GM04504 (cell line): ENCODE measurements around the gene GOLGA6D.
"Not testable (repeated sequence)": the region's sequence is repeated elsewhere in the genome, so short reads cannot be mapped to it uniquely, and the experiment has no call there.

Experiments
- DNase-seq: peaks from one replicate; pipeline ENCODE4 v3.0.0-alpha.2; 2012; ENCODE audit warnings: low read depth

Gene GOLGA6D

GRCh38 chr15:75333654-75334419, 51.2 kb downstream of the GOLGA6D start:
- DNase-seq = not testable (repeated sequence)

- no peak for DNase-seq
Measured at GRCh38 chr15:75335313-75335704, 52.7 kb downstream of the GOLGA6D start.

GRCh38 chr15:75335705-75336355, 53.2 kb downstream of the GOLGA6D start, which contains the start of gene COMMD4:
Gene COMMD4 (plus strand): TSS chr15:75336063. CDS start chr15:75336090, 27 bp downstream.
- peak; percentile 81 for DNase-seq

GRCh38 chr15:75338661-75339240, 56.1 kb downstream of the GOLGA6D start:
- DNase-seq = no peak

- DNase-seq = no peak
Measured at GRCh38 chr15:75339531-75340240, 57.1 kb downstream of the GOLGA6D start.

GRCh38 chr15:75342221-75342620, 59.6 kb downstream of the GOLGA6D start:
- DNase-seq = no peak

- not testable (repeated sequence) for DNase-seq
Measured at GRCh38 chr15:75343953-75344352, 61.3 kb downstream of the GOLGA6D start.
